ENCODE data around the gene DNAJC16.

- TF ChIP-seq CTCF (conservative IDR thresholded peaks at IDR 0.05 in 1 of 2, IDR thresholded peaks at IDR 0.05 in 1 of 2; ENCODE audit: low read depth in 1 of 2, low read length in 2 of 2) = no peak
- TF ChIP-seq EZH2 (IDR thresholded peaks at IDR 0.05; ENCODE audit: low read length, missing control alignments) = no peak
Measured at GRCh38 chr1:15515022-15515663, 11.5 kb upstream of the DNAJC16 start.
